Esophagus squamous epithelium (tissue), 5 donors: ENCODE data around the gene MEIS1. TPM values are rescaled to one million over a fixed set of nuclear protein-coding genes. Genes with fewer than 3 reads are reported as not detected.

Experiments
- DNase-seq: peaks from one replicate; lab custom pipeline; 2025; lab: John Stamatoyannopoulos, UW
- H3K27ac ChIP-seq, 4 donors: fragments of 200-600 bp; sonication (generic); one replicate each; pipeline ENCODE4 v1.5.1; 2016 to 2019; ENCODE audit warnings: mild to moderate bottlenecking in 1 of 4
- H3K27me3 ChIP-seq, 4 donors: fragments of 200-600 bp; sonication (generic); 1 replicate in 3 of 4; 2 replicates in 1 of 4; pipeline versions ENCODE4 v1.5.1 to v1.6.0; 2017 to 2021; ENCODE audit warnings: antibody characterized with exemption in 1 of 4
- H3K36me3 ChIP-seq, 3 donors: fragments of 200-600 bp; sonication (generic); one replicate each; pipeline ENCODE4 v1.5.1; 2016 to 2019
- H3K4me1 ChIP-seq, 3 donors: fragments of 200-600 bp; sonication (generic); one replicate each; pipeline ENCODE4 v1.5.1; 2017 to 2019
- H3K4me3 ChIP-seq, 4 donors: fragments of 200-600 bp; sonication (generic); 1 replicate in 3 of 4; 2 replicates in 1 of 4; pipeline ENCODE4 v1.5.1; 2016 to 2019; ENCODE audit warnings: mild to moderate bottlenecking in 2 of 4, moderate library complexity in 1 of 4
- H3K9me3 ChIP-seq, 3 donors: fragments of 200-600 bp; sonication (generic); one replicate each; pipeline ENCODE4 v1.5.1; 2016 to 2019
- CTCF ChIP-seq, 6 experiments: fragments of 450-650 bp in 4 of 6; fragments of 200-600 bp in 2 of 6; sonication (generic) in 2 of 6; IDR thresholded peaks; one replicate each; pipeline ENCODE4 v1.5.1; 2016 to 2019; ENCODE audit warnings: antibody characterized with exemption in 6 of 6, mild to moderate bottlenecking in 4 of 6, moderate library complexity in 4 of 6
- POLR2A ChIP-seq, 4 donors: fragments of 450-650 bp; IDR thresholded peaks; one replicate each; pipeline ENCODE4 v1.6.1; 2017; ENCODE audit warnings: antibody characterized with exemption in 4 of 4, mild to moderate bottlenecking in 4 of 4, moderate library complexity in 3 of 4
- WGBS, 2 donors: methylation state at CpG; one replicate each; pipeline ENCODE4 v1.1.5; 2018; 5-methylcytosine and 5-hydroxymethylcytosine counted together
- intact Hi-C: fragments of 100-400 bp; cut with DNase I; formaldehyde crosslinking; loops from one replicate; pipeline ENCODE4 v1.15.0; 2022
- total RNA-seq, 4 donors: library from RNA; depleted of rRNA; stranded (reverse); fragments of >200 nt; gene quantifications; one replicate each; pipeline ENCODE4 v1.1.0, GENCODE V29; 2016
- donor health status: DM: yes; HTN: yes; CAD: no.

Gene MEIS1
- total RNA-seq, 4 donors from 2014 or later: 17.8 to 56.1 (median 28.5) TPM

- Histone ChIP-seq H3K4me1 (peaks cover 0 to 39% (median 13%) of the 10 kb centered on the region in 3 donors), H3K4me3 (no peak overlapping the region), H3K27me3 (no peaks in the 10 kb centered on the region), H3K27ac (no peak overlapping the region), H3K36me3 (peaks cover 0 to 59% (median 0%) of the 10 kb centered on the region in 3 donors), H3K9me3 (no peaks in the 10 kb centered on the region)
- intact Hi-C loops: no loop called here
- DNase-seq: no peak
- no peak for TF ChIP-seq CTCF (IDR thresholded peaks at IDR 0.05)
- TF ChIP-seq POLR2A (IDR thresholded peaks at IDR 0.05): no peak
- 29 to 35% methylated on average over 2 of the region's 2 CpGs for WGBS, 2 donors
Observed at GRCh38 chr2:66515743-66516142, 80.8 kb downstream of the MEIS1 start.

- Histone ChIP-seq H3K9me3 (no peaks in the 10 kb centered on the region), H3K4me3 (no peak overlapping the region), H3K36me3 (peaks cover 0 to 66% (median 0%) of the 10 kb centered on the region in 3 donors), H3K4me1 (peaks cover 0 to 39% (median 13%) of the 10 kb centered on the region in 3 donors), H3K27ac (no peak overlapping the region), H3K27me3 (no peaks in the 10 kb centered on the region)
- TF ChIP-seq CTCF (IDR thresholded peaks at IDR 0.05) (no peak), POLR2A (IDR thresholded peaks at IDR 0.05) (no peak)
- no peak for DNase-seq
- 92 to 95% methylated on average over 8 of the region's 8 CpGs for WGBS, 2 donors
- intact Hi-C loops: no loop called here
Observed at GRCh38 chr2:66516499-66516898, 81.6 kb downstream of the MEIS1 start.

GRCh38 chr2:66517772-66518171, 82.8 kb downstream of the MEIS1 start:
- Histone ChIP-seq H3K9me3 (no peaks in the 10 kb centered on the region), H3K4me1 (peaks cover 0 to 27% (median 10%) of the 10 kb centered on the region in 3 donors), H3K27me3 (no peaks in the 10 kb centered on the region), H3K36me3 (peaks cover 0 to 70% (median 0%) of the 10 kb centered on the region in 3 donors), H3K4me3 (no peak overlapping the region), H3K27ac (no peak overlapping the region)
- TF ChIP-seq POLR2A (IDR thresholded peaks at IDR 0.05) (no peak), CTCF (IDR thresholded peaks at IDR 0.05) (no peak)
- no peak for DNase-seq
- intact Hi-C loops: no loop called here
- 84 to 85% methylated on average over 4 of the region's 4 CpGs for whole genome bisulfite sequencing, 2 donors

- TF ChIP-seq POLR2A (IDR thresholded peaks at IDR 0.05) (no peak), CTCF (IDR thresholded peaks at IDR 0.05) (no peak)
- 87 to 89% methylated on average over 6 of the region's 6 CpGs for WGBS, 2 donors
- no peaks in the 10 kb centered on the region for H3K9me3 ChIP-seq
- H3K27ac ChIP-seq: no peak overlapping the region
- no peak for DNase-seq
- intact Hi-C loops: no loop called here
- H3K27me3 ChIP-seq: no peaks in the 10 kb centered on the region
- H3K36me3 ChIP-seq: peaks cover 0 to 71% (median 0%) of the 10 kb centered on the region in 3 donors
- no peak overlapping the region for H3K4me3 ChIP-seq
- H3K4me1 ChIP-seq: peaks cover 0 to 17% (median 10%) of the 10 kb centered on the region in 3 donors
Observed at GRCh38 chr2:66519264-66519843, 84.4 kb downstream of the MEIS1 start.

- intact Hi-C loops: no loop called here
- peaks cover 0 to 71% (median 0%) of the 10 kb centered on the region in 3 donors for H3K36me3 ChIP-seq
- TF ChIP-seq CTCF (IDR thresholded peaks at IDR 0.05) (no peak), POLR2A (IDR thresholded peaks at IDR 0.05) (no peak)
- H3K27me3 ChIP-seq: no peaks in the 10 kb centered on the region
- no peak overlapping the region for H3K4me3 ChIP-seq
- H3K27ac ChIP-seq: no peak overlapping the region
- H3K9me3 ChIP-seq: no peaks in the 10 kb centered on the region
- 79 to 82% methylated on average over 7 of the region's 7 CpGs for WGBS, 2 donors
- peaks cover 0 to 10% (median 5%) of the 10 kb centered on the region in 3 donors for H3K4me1 ChIP-seq
- DNase-seq: no peak
Observed at GRCh38 chr2:66521291-66521922, 86.5 kb downstream of the MEIS1 start.
